GM23338 (cell line): Measurements from ENCODE around the gene FLNB. TPM values are rescaled to one million over a fixed set of nuclear protein-coding genes. Genes with fewer than 3 reads are reported as not detected.

Experiments
- ATAC-seq: fragments of 200-7000 bp; cut with Tn5 transposase; 3 replicates; pipeline ENCODE4 v1.9.1; 2020
- DNase-seq: peaks from one replicate; pipeline ENCODE4 v3.0.0-alpha.2; 2015; ENCODE audit warnings: low spot score
- H2AFZ ChIP-seq: fragments of 200-600 bp; sonication (generic); 2 replicates; pipeline ENCODE4 v1.8.0; 2016; ENCODE audit warnings: antibody characterized with exemption, mild to moderate bottlenecking, moderate library complexity
- H3F3A ChIP-seq: fragments of 200-600 bp; sonication (generic); replicated peaks from 2 replicates; pipeline ENCODE4 v1.8.0; 2017; ENCODE audit warnings: antibody characterized with exemption, mixed run types, low read depth
- H3K27ac ChIP-seq: fragments of 200-600 bp; sonication (generic); 2 replicates; pipeline ENCODE4 v1.6.1; 2016; ENCODE audit warnings: low read depth
- H3K27me3 ChIP-seq: fragments of 200-600 bp; sonication (generic); 2 replicates; pipeline ENCODE4 v1.8.0; 2016; ENCODE audit warnings: mild to moderate bottlenecking, mixed run types, moderate library complexity; ENCODE audit not compliant: insufficient read depth
- H3K36me3 ChIP-seq: fragments of 200-600 bp; sonication (generic); 2 replicates; pipeline ENCODE4 v1.8.0; 2016; ENCODE audit warnings: mild to moderate bottlenecking; ENCODE audit not compliant: insufficient read depth
- H3K4me1 ChIP-seq: fragments of 200-600 bp; sonication (generic); 2 replicates; pipeline ENCODE4 v1.8.0; 2016; ENCODE audit warnings: mild to moderate bottlenecking, moderate library complexity; ENCODE audit not compliant: insufficient read depth
- H3K4me2 ChIP-seq: fragments of 200-600 bp; sonication (generic); 2 replicates; pipeline ENCODE4 v1.7.1; 2017; ENCODE audit warnings: mixed run types
- H3K4me3 ChIP-seq: fragments of 200-600 bp; sonication (generic); 2 replicates; pipeline ENCODE4 v1.6.1; 2016; ENCODE audit warnings: mixed run types
- H3K79me2 ChIP-seq: fragments of 200-600 bp; sonication (generic); replicated peaks from 2 replicates; pipeline ENCODE4 v1.8.0; 2017; ENCODE audit warnings: mild to moderate bottlenecking; ENCODE audit not compliant: insufficient read depth
- H3K9me2 ChIP-seq: fragments of 200-600 bp; sonication (generic); 2 replicates; pipeline ENCODE4 v1.8.0; 2017; ENCODE audit not compliant: insufficient read depth
- H4K20me1 ChIP-seq: fragments of 200-600 bp; sonication (generic); replicated peaks from 2 replicates; pipeline ENCODE4 v1.8.0; 2017; ENCODE audit warnings: mild to moderate bottlenecking; ENCODE audit not compliant: insufficient read depth
- H3K27ac Mint-ChIP-seq: 2 replicates; pipeline ENCODE4 v1.8.0; 2020; ENCODE audit warnings: inconsistent platforms, mild to moderate bottlenecking, moderate library complexity, mixed read lengths
- H3K27me3 Mint-ChIP-seq: 3 replicates; pipeline ENCODE4 v1.8.0; 2022; ENCODE audit warnings: low read depth, mild to moderate bottlenecking, moderate library complexity, mixed read lengths, inconsistent platforms; ENCODE audit not compliant: insufficient read depth, poor library complexity
- H3K36me3 Mint-ChIP-seq: 3 replicates; pipeline ENCODE4 v1.8.0; 2021; ENCODE audit warnings: low read depth, mild to moderate bottlenecking, inconsistent platforms, moderate library complexity, mixed read lengths
- H3K4me1 Mint-ChIP-seq: 3 replicates; pipeline ENCODE4 v1.8.0; 2020; ENCODE audit warnings: mild to moderate bottlenecking, inconsistent platforms, mixed read lengths
- H3K4me3 Mint-ChIP-seq: 3 replicates; pipeline ENCODE4 v1.8.0; 2021; ENCODE audit warnings: moderate library complexity, mild to moderate bottlenecking, inconsistent platforms, mixed read lengths
- H3K9me3 Mint-ChIP-seq: 3 replicates; pipeline ENCODE4 v1.8.0; 2020; ENCODE audit warnings: moderate library complexity, mild to moderate bottlenecking, inconsistent platforms, mixed read lengths
- CREB1 ChIP-seq: fragments of 250-450 bp; sonication (Bioruptor Pico); IDR thresholded peaks from 2 replicates; pipeline ENCODE4 v1.5.0; 2020; ENCODE audit warnings: low read depth, mild to moderate bottlenecking, moderate library complexity
- EZH2phosphoT487 ChIP-seq: fragments of 200-600 bp; sonication (generic); IDR thresholded peaks from one replicate; pipeline ENCODE4 v1.8.1; 2018; ENCODE audit warnings: antibody characterized with exemption; ENCODE audit not compliant: unreplicated experiment
- JUNB ChIP-seq: IDR thresholded peaks from one replicate; pipeline ENCODE4 v1.6.1; 2016; ENCODE audit warnings: antibody characterized with exemption; ENCODE audit not compliant: unreplicated experiment
- POLR2AphosphoS5 ChIP-seq: IDR thresholded peaks from 2 replicates; pipeline ENCODE4 v1.6.1; 2016; ENCODE audit warnings: antibody characterized with exemption, low read depth
- STAT1 ChIP-seq: IDR thresholded peaks from one replicate; pipeline ENCODE4 v1.6.1; 2016; ENCODE audit warnings: antibody characterized with exemption; ENCODE audit not compliant: unreplicated experiment
- ZNF114 ChIP-seq: fragments of 250-450 bp; sonication (Bioruptor Pico); IDR thresholded peaks from 2 replicates; pipeline ENCODE4 v1.5.0; 2020; ENCODE audit warnings: mild to moderate bottlenecking, moderate library complexity
- ZNF331 ChIP-seq: fragments of 250-450 bp; sonication (Bioruptor Pico); IDR thresholded peaks from 2 replicates; pipeline ENCODE4 v1.5.0; 2020; ENCODE audit warnings: low read depth, mild to moderate bottlenecking, moderate library complexity
- polyA plus RNA-seq: library from polyadenylated mRNA; unstranded; fragments of >200 nt; fragmentation: Nextera tagmentation; extraction: Ambion mirVana; gene quantifications from 2 replicates; pipeline ENCODE4 v1.2.1, GENCODE V29; 2016
- total RNA-seq: library from RNA; depleted of rRNA; stranded (reverse); fragments of >200 nt; shearing (Covaris generic); gene quantifications from 2 replicates; pipeline ENCODE4 v1.2.3, GENCODE V29; 2014
- TF ChIP-seq, protein P1 (sequence below): IDR thresholded peaks from one replicate; pipeline ENCODE4 v1.6.1; 2018; ENCODE audit warnings: antibody characterized with exemption; ENCODE audit not compliant: unreplicated experiment
- TF ChIP-seq, protein P2 (sequence below): fragments of 250-450 bp; sonication (Bioruptor Pico); IDR thresholded peaks from 2 replicates; pipeline ENCODE4 v1.5.0; 2020; ENCODE audit warnings: mild to moderate bottlenecking, moderate library complexity

Gene FLNB
- total and polyA plus RNA-seq, 2 experiments from 2014 or later, result 39.7 to 179 TPM

DNA sequence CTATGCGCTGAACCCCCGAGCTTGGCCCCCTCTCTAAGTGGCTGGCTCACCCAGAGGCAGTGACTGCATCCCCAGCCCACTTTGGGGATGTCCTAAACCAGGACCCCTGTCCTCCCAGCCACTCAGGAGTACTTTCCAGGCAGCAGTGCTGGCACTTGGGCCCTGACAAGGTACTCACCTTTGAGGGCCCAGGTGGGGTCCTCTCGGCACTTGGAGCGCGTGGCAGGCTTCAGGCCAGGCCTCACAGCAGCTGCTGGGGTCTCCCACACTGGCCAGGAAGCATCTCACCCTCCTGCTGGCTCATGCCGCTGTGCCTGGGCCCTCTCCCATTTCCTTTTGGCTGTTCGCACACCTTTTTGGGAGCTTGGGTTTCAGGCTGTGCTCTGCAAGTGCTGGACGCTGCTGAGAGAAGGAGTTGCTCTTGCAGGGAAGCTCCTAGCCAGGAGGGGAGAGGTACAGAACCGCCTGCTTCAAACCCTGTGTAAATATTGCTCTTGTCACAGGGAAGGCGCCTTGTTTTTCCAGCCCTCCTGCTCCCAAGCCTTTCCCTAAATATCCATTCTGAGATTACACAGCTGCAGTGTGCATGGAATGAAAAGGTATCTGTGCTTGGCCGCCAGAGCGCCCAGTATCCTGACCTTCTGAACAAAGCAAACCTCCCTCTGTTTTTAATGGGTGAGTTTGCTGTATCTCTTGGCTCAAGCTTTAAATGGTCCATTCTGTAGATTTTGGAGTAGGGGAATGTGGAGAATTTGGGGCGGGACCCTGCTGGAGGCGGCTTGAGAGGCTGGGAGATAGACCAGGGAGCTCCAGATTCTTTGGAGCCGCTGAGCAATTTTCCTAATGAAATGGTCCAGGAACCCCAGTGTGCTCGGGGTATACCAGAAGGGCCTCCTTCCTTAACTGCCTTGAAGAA lies 156.9 kb downstream of the FLNB start:
- TF ChIP-seq CREB1 (no peak), EZH2phosphoT487 (no peak), STAT1 (no peak), JUNB (no peak), ZNF331 (CRISPR knock-in tag) (no peak), ZNF114 (no peak), POLR2AphosphoS5 (no peak)
- TF ChIP-seq, protein P1, sequence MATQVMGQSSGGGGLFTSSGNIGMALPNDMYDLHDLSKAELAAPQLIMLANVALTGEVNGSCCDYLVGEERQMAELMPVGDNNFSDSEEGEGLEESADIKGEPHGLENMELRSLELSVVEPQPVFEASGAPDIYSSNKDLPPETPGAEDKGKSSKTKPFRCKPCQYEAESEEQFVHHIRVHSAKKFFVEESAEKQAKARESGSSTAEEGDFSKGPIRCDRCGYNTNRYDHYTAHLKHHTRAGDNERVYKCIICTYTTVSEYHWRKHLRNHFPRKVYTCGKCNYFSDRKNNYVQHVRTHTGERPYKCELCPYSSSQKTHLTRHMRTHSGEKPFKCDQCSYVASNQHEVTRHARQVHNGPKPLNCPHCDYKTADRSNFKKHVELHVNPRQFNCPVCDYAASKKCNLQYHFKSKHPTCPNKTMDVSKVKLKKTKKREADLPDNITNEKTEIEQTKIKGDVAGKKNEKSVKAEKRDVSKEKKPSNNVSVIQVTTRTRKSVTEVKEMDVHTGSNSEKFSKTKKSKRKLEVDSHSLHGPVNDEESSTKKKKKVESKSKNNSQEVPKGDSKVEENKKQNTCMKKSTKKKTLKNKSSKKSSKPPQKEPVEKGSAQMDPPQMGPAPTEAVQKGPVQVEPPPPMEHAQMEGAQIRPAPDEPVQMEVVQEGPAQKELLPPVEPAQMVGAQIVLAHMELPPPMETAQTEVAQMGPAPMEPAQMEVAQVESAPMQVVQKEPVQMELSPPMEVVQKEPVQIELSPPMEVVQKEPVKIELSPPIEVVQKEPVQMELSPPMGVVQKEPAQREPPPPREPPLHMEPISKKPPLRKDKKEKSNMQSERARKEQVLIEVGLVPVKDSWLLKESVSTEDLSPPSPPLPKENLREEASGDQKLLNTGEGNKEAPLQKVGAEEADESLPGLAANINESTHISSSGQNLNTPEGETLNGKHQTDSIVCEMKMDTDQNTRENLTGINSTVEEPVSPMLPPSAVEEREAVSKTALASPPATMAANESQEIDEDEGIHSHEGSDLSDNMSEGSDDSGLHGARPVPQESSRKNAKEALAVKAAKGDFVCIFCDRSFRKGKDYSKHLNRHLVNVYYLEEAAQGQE, result no peak
- TF ChIP-seq, protein P2, sequence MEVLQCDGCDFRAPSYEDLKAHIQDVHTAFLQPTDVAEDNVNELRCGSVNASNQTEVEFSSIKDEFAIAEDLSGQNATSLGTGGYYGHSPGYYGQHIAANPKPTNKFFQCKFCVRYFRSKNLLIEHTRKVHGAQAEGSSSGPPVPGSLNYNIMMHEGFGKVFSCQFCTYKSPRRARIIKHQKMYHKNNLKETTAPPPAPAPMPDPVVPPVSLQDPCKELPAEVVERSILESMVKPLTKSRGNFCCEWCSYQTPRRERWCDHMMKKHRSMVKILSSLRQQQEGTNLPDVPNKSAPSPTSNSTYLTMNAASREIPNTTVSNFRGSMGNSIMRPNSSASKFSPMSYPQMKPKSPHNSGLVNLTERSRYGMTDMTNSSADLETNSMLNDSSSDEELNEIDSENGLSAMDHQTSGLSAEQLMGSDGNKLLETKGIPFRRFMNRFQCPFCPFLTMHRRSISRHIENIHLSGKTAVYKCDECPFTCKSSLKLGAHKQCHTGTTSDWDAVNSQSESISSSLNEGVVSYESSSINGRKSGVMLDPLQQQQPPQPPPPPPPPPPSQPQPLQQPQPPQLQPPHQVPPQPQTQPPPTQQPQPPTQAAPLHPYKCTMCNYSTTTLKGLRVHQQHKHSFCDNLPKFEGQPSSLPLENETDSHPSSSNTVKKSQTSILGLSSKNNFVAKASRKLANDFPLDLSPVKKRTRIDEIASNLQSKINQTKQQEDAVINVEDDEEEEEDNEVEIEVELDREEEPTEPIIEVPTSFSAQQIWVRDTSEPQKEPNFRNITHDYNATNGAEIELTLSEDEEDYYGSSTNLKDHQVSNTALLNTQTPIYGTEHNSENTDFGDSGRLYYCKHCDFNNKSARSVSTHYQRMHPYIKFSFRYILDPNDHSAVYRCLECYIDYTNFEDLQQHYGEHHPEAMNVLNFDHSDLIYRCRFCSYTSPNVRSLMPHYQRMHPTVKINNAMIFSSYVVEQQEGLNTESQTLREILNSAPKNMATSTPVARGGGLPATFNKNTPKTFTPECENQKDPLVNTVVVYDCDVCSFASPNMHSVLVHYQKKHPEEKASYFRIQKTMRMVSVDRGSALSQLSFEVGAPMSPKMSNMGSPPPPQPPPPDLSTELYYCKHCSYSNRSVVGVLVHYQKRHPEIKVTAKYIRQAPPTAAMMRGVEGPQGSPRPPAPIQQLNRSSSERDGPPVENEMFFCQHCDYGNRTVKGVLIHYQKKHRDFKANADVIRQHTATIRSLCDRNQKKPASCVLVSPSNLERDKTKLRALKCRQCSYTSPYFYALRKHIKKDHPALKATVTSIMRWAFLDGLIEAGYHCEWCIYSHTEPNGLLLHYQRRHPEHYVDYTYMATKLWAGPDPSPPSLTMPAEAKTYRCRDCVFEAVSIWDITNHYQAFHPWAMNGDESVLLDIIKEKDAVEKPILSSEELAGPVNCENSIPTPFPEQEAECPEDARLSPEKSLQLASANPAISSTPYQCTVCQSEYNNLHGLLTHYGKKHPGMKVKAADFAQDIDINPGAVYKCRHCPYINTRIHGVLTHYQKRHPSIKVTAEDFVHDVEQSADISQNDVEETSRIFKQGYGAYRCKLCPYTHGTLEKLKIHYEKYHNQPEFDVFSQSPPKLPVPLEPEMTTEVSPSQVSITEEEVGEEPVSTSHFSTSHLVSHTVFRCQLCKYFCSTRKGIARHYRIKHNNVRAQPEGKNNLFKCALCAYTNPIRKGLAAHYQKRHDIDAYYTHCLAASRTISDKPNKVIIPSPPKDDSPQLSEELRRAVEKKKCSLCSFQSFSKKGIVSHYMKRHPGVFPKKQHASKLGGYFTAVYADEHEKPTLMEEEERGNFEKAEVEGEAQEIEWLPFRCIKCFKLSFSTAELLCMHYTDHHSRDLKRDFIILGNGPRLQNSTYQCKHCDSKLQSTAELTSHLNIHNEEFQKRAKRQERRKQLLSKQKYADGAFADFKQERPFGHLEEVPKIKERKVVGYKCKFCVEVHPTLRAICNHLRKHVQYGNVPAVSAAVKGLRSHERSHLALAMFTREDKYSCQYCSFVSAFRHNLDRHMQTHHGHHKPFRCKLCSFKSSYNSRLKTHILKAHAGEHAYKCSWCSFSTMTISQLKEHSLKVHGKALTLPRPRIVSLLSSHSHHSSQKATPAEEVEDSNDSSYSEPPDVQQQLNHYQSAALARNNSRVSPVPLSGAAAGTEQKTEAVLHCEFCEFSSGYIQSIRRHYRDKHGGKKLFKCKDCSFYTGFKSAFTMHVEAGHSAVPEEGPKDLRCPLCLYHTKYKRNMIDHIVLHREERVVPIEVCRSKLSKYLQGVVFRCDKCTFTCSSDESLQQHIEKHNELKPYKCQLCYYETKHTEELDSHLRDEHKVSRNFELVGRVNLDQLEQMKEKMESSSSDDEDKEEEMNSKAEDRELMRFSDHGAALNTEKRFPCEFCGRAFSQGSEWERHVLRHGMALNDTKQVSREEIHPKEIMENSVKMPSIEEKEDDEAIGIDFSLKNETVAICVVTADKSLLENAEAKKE (CRISPR knock-in tag), result no peak
- peak overlapping the region; percentile 76; the same call in 1 of the 2 replicates for H3K27ac Mint-ChIP-seq
- peak; percentile 66 for DNase-seq

More for the DNA sequence above, 156.9 kb downstream of the FLNB start:
- H3K4me3 ChIP-seq, result no peak overlapping the region
- Mint-ChIP-seq H3K27me3 (peaks cover 16% of the 10 kb centered on the region), H3K36me3 (peaks cover 47% of the 10 kb centered on the region), H3K4me3 (no peak overlapping the region), H3K9me3 (no peaks in the 10 kb centered on the region; the same call in 2 of the 3 replicates), H3K4me1 (no peaks in the 10 kb centered on the region)
- H3K4me2 ChIP-seq, result no peak overlapping the region
- H2AFZ ChIP-seq, result no peak overlapping the region
- ATAC-seq, result no peak; the same call in 1 of the 3 replicates
- H3K27ac ChIP-seq, result peak overlapping the region; percentile 79
- H3K4me1 ChIP-seq, result no peaks in the 10 kb centered on the region; the same call in none of the 2 replicates
- H4K20me1 ChIP-seq, result peaks cover 10% of the 10 kb centered on the region; the same call in 1 of the 2 replicates
- no peaks in the 10 kb centered on the region for H3K9me2 ChIP-seq
- H3F3A ChIP-seq, result no peaks in the 10 kb centered on the region
- peaks cover 20% of the 10 kb centered on the region for H3K36me3 ChIP-seq
- no peaks in the 10 kb centered on the region for H3K27me3 ChIP-seq
- no peaks in the 10 kb centered on the region for H3K79me2 ChIP-seq
